HG02938 (cell line): ENCODE results near the gene SERAC1.

Experiments
- ATAC-seq: cut with Tn5 transposase; IDR thresholded peaks from one replicate; pipeline ENCODE4 v1.9.1; 2021; ENCODE audit warnings: mild to moderate bottlenecking, moderate library complexity; ENCODE audit not compliant: unreplicated experiment

SERAC1 gene

GRCh38 chr6:158081657-158081935 is 86.5 kb downstream of the SERAC1 start:
- no peak for ATAC-seq

DNA sequence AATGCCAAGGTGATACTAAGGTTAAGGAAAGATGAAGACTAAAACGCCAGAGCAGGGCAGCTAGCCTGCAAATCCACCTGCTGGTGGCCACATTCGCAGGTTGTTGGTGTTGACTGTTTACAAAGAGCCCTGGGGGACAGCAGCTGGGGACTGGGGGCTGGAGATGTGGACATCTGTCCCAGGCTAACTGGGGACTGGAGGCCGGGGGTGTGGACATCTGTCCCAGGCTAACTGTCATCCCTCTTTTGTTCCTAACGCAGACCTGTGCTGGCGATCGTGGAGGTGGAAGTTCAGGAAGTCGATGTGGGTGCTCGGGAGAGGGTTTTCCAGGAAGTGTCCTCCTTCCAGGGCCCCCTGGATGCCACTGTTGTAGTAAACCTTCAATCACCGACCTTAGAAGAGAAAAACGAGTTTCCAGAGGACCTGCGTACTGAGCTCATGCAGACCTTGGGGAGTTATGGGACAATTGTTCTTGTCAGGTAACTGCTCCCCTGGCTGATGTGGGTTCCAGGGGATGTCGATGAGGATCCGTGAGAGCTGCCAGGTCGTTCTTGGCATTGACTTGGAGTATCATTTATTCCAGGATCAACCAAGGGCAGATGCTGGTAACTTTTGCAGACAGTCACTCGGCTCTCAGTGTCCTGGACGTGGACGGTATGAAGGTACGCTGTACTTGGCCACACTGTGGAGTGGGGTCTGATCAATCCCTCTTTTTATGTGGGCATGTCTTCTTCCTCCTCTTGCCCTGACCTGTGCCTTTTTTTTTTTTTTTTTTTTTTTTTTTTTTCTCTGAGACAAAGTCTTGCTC is 87.0 kb downstream of the SERAC1 start:
- no peak for ATAC-seq

DNA sequence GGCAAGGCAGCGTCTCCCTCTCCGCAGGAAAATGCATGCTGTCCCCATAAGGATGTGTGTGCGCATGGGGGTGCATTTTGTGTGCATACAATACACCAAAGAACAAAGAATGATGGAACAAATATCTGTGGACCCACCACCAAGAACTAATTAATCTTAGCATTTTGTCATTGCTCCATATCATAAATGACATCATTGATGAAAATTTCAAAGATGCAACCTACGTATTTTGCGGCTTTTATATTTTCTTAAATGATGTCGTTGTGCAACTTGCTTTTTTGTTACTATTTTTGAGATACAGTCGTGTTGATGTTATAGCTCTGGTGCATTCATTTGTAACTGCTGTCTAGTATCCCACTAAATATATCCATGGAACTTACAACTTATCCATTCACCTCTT is 89.7 kb downstream of the SERAC1 start:
- no peak for ATAC-seq

DNA sequence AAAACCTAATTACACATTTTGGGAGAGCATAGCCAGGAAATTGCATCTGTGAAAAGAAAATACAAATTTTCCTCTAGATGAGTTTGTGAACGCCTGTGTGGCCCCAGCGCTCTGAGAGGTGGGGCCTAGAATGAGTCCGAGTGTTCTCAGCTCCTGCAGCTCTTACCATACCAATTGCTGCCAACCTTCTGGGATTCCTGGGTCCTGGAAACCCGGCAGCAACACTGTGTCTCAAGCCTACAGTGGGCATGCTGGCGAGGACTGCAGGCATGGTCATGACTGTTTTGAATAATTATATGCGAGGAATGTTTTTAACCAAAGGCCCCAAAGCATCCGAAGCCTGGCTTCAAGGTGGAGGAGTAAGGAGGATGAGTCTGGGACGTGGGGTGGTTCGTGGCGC is 90.4 kb downstream of the SERAC1 start:
- no peak for ATAC-seq

- ATAC-seq, result no peak
Observed at GRCh38 chr6:158076548-158076947, 91.5 kb downstream of the SERAC1 start.

GRCh38 chr6:158073776-158074175 is 94.3 kb downstream of the SERAC1 start:
- no peak for ATAC-seq

DNA sequence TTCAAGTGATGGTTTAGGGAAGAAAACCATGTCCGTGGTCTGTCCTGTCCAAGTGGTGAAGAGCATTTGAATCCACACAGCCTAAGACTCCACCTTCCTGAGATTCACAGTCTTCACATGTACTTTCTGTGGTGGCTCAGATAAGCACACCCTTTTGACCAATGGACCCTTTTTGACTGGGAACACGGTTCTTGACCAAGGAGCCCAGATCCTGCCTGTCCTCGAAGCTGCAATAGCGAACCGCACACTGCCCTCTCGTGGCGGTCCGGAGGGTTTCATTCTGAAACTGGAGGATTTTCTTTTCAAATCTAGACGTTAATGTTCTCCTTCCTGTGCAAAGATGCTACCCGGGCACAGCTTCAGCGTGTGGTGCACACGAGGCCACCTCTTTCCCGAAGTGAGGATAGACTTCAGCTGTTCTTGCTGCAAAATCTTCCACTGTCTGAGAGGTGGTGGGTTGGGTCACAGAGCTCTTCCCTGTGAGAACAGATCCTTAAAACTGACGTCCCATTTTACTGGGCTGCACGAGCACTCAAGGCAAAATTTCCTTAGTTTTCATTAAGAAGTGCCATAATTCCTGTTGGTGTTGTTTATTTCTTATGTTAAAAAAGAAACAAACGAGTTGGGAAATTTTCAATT is 95.9 kb downstream of the SERAC1 start:
- ATAC-seq, result no peak

DNA sequence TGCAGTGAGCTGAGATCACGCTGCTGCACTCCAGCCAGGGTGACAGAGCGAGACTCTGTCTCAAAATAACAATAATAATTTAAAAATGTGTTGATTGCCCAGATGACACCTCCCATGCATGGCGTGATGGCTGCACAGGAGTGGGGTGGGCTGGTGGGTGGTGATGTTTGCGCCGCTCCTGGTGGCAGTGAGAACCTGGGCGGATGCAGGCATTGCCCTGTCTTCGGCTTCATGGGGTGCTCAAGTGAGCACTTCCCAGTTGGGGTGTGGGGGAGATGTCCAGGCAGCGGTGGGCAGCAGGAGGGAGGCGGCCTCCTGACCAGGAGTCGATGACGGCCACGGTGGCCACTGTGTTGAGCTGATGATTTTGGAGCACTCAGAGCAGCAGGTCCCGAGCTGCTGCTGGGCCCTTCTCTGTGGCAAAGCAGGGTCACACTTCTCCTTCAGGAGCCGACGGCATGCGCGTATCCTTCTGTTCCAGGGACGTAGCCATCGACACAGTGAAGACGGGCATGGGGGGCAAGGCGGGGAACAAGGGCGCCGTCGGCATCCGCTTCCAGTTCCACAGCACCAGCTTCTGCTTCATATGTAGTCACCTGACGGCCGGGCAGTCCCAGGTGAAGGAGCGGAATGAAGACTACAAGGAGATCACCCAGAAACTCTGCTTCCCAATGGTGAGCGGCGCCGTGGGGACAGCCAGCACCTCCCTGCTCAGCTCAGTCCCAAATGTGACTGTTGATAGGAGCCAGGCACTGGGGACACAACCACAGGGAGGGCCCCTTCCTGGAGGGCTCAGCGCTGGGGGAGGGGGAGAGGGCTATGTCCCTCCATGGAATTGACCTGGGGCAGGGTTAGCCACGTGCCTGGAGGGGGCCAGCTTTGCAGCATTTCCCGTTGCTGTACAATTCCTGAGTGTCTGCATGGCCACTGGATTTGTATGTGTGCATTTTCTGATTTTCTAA is 96.7 kb downstream of the SERAC1 start:
- ATAC-seq, result no peak

- ATAC-seq, result no peak
Observed at GRCh38 chr6:158070513-158070912, 97.5 kb downstream of the SERAC1 start.

DNA sequence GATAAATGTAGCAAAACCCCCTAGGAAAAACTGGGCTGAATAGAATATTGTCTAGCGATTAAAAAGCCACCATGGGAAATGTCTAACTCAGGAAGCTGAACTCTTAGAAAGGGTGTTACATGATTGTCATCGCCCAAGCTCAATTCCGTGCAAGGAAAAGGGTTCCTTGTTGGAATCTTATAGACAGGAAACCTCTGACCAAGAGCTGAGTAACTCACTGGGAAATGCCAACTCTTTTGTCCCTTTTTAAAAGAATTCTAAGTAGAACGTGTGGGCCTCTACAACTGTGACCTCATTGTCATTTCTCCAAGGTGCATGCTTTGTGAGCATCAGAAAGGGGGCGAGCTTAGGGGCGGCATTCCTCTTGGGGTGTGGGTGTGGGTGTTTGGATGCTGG is 98.3 kb downstream of the SERAC1 start:
- ATAC-seq, result no peak

GRCh38 chr6:158068893-158069799 is 98.9 kb downstream of the SERAC1 start:
- ATAC-seq, result no peak

- no peak for ATAC-seq
Observed at GRCh38 chr6:158068156-158068892, 99.7 kb downstream of the SERAC1 start.

- no peak for ATAC-seq
Observed at GRCh38 chr6:158067436-158068015, 100.5 kb downstream of the SERAC1 start.

DNA sequence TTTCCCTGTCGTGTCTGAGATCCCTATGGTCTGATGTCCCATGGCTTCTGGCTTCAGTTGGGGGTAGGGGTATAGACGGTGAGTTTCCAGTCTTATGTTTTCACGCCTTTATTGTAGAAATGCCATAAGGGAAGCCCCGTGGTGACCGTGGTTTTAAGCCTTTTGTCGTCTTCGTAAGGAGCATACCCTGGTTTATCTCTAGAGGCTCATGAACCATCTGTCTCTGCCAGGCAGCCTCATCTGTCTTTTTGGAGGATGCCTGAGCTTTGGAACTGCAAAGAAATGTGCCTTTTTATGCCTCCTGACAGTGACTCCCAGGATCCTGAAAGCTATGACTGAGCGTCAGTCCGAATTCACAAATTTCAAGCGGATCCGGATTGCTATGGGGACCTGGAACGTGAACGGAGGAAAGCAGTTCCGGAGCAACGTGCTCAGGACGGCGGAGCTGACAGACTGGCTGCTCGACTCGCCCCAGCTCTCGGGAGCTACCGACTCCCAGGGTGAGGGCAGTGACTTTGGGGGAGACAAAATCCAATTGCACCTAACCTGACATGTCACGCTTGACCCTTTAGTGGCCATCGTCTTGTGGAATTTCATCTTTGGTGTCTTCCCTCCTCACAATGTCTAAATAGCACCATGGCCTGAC is 101.8 kb downstream of the SERAC1 start:
- no peak for ATAC-seq

- no peak for ATAC-seq
Observed at GRCh38 chr6:158064725-158065251, 103.3 kb downstream of the SERAC1 start.

DNA sequence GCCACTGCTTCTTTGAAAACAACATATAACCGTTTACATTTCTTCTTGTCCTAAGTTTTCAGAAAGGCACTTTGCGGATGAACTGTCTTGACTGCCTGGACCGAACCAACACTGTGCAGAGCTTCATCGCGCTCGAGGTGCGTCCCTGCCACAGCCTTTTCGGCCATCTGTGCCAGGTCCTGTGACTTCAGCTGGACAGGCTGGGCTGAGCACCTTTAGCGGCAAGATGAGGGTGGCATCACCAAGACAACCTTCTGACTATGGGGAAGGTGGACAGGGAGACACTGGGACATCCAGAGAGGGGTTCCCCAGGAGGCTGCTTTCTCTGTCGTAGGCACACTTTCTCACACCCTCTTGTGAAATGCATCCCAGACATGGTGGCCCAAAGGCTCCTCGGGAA is 104.3 kb downstream of the SERAC1 start:
- ATAC-seq, result no peak

- ATAC-seq, result no peak
Observed at GRCh38 chr6:158061709-158062461, 106.2 kb downstream of the SERAC1 start.

- no peak for ATAC-seq
Observed at GRCh38 chr6:158061361-158061708, 106.7 kb downstream of the SERAC1 start.
